Measurements from ENCODE around the gene ARFGAP2. TPM values are rescaled to one million over a fixed set of nuclear protein-coding genes. Genes with fewer than 3 reads are reported as not detected.

The ARFGAP2 gene
- total RNA-seq, 1 experiment from 2014 or later: 97.5 TPM

GRCh38 chr11:47132490-47132889 lies 44.2 kb downstream of the ARFGAP2 start:
- Histone ChIP-seq H3K27ac (ENCODE audit: low read length) (no peak overlapping the region), H3K9me3 (ENCODE audit: low read length) (no peaks in the 10 kb centered on the region), H3K36me3 (ENCODE audit: low read depth, low read length) (no peaks in the 10 kb centered on the region), H3K4me2 (ENCODE audit: low read length) (no peak overlapping the region), H4K20me1 (ENCODE audit: low read length) (no peaks in the 10 kb centered on the region), H2AFZ (ENCODE audit: low read length) (no peak overlapping the region), H3K9me2 (replicated peaks; ENCODE audit: low read length) (no peaks in the 10 kb centered on the region), H3K4me3 (ENCODE audit: low read length) (no peak overlapping the region), H3K27me3 (ENCODE audit: low read length) (no peaks in the 10 kb centered on the region), H3F3A (ENCODE audit: low read length, unreplicated experiment) (no peaks in the 10 kb centered on the region), H3K4me1 (ENCODE audit: insufficient read depth, low read length) (no peaks in the 10 kb centered on the region), H3K9ac (ENCODE audit: low read length) (no peak overlapping the region), H3K79me2 (ENCODE audit: low read length) (no peaks in the 10 kb centered on the region)
- BruUV-seq (replicated peaks): no TSS peak
- no peak for ATAC-seq
- intact Hi-C loops (cut with micrococcal nuclease): no loop called here
- no peak for TF ChIP-seq EZH2 (IDR thresholded peaks at IDR 0.05; ENCODE audit: low read length, unreplicated experiment)
- no peak for TF ChIP-seq EZH2phosphoT487 (IDR thresholded peaks at IDR 0.05; ENCODE audit: borderline replicate concordance, low read length)
- no peak for TF ChIP-seq CTCF (conservative IDR thresholded peaks at IDR 0.05; ENCODE audit: low read depth, low read length)
- DNase-seq: no peak
- ChIA-PET CTCF (no interaction called here), POLR2A (ENCODE audit: unreplicated experiment) (no interaction called here)

- Histone ChIP-seq H3K27ac (ENCODE audit: low read length) (no peak overlapping the region), H3K9ac (ENCODE audit: low read length) (no peak overlapping the region), H4K20me1 (ENCODE audit: low read length) (no peaks in the 10 kb centered on the region), H3K36me3 (ENCODE audit: low read depth, low read length) (no peaks in the 10 kb centered on the region), H3K27me3 (ENCODE audit: low read length) (no peaks in the 10 kb centered on the region), H3F3A (ENCODE audit: low read length, unreplicated experiment) (no peaks in the 10 kb centered on the region), H2AFZ (ENCODE audit: low read length) (no peak overlapping the region), H3K79me2 (ENCODE audit: low read length) (no peaks in the 10 kb centered on the region), H3K4me2 (ENCODE audit: low read length) (no peak overlapping the region), H3K9me2 (replicated peaks; ENCODE audit: low read length) (no peaks in the 10 kb centered on the region), H3K9me3 (ENCODE audit: low read length) (no peaks in the 10 kb centered on the region), H3K4me1 (ENCODE audit: insufficient read depth, low read length) (no peaks in the 10 kb centered on the region), H3K4me3 (ENCODE audit: low read length) (no peak overlapping the region)
- ChIA-PET POLR2A (ENCODE audit: unreplicated experiment) (no interaction called here), CTCF (no interaction called here)
- DNase-seq: no peak
- TF ChIP-seq CTCF (conservative IDR thresholded peaks at IDR 0.05; ENCODE audit: low read depth, low read length) (no peak), EZH2phosphoT487 (IDR thresholded peaks at IDR 0.05; ENCODE audit: borderline replicate concordance, low read length) (no peak), EZH2 (IDR thresholded peaks at IDR 0.05; ENCODE audit: low read length, unreplicated experiment) (no peak)
- no peak for ATAC-seq
- BruUV-seq (replicated peaks): no TSS peak
- intact Hi-C loops (cut with micrococcal nuclease): no loop called here
Observed at GRCh38 chr11:47131136-47131535, 45.5 kb downstream of the ARFGAP2 start.

GRCh38 chr11:47130543-47130942 lies 46.1 kb downstream of the ARFGAP2 start:
- Histone ChIP-seq H3K79me2 (ENCODE audit: low read length) (no peaks in the 10 kb centered on the region), H4K20me1 (ENCODE audit: low read length) (no peaks in the 10 kb centered on the region), H3K9me2 (replicated peaks; ENCODE audit: low read length) (no peaks in the 10 kb centered on the region), H3K4me2 (ENCODE audit: low read length) (no peak overlapping the region), H2AFZ (ENCODE audit: low read length) (no peak overlapping the region), H3K36me3 (ENCODE audit: low read depth, low read length) (no peaks in the 10 kb centered on the region), H3K27ac (ENCODE audit: low read length) (no peak overlapping the region), H3K27me3 (ENCODE audit: low read length) (no peaks in the 10 kb centered on the region), H3F3A (ENCODE audit: low read length, unreplicated experiment) (no peaks in the 10 kb centered on the region), H3K9me3 (ENCODE audit: low read length) (no peaks in the 10 kb centered on the region), H3K4me1 (ENCODE audit: insufficient read depth, low read length) (no peaks in the 10 kb centered on the region), H3K4me3 (ENCODE audit: low read length) (no peak overlapping the region), H3K9ac (ENCODE audit: low read length) (no peak overlapping the region)
- ATAC-seq: no peak
- POLR2A ChIA-PET (ENCODE audit: unreplicated experiment): no interaction called here
- BruUV-seq (replicated peaks): no TSS peak
- no peak for DNase-seq
- no peak for TF ChIP-seq EZH2phosphoT487 (IDR thresholded peaks at IDR 0.05; ENCODE audit: borderline replicate concordance, low read length)
- CTCF ChIA-PET: no interaction called here
- intact Hi-C loops (cut with micrococcal nuclease): no loop called here
